PC-9 (cell line): ENCODE measurements around the gene ADSL.

Experiments
- CTCF ChIP-seq: fragments of 200-600 bp; sonication (generic); conservative IDR thresholded peaks from 2 replicates; pipeline ENCODE4 v1.6.1; 2017; ENCODE audit warnings: mixed run types, antibody characterized with exemption, mild to moderate bottlenecking, moderate library complexity
- EZH2 ChIP-seq: fragments of 200-600 bp; sonication (generic); IDR thresholded peaks from 2 replicates; pipeline ENCODE4 v1.8.0; 2017; ENCODE audit warnings: antibody characterized with exemption, low read depth

- TF ChIP-seq CTCF: no peak
- TF ChIP-seq EZH2: no peak
Measured at GRCh38 chr22:40407831-40408717, 61.8 kb downstream of the ADSL start.
